MM.1S (cell line): ENCODE results near the gene CYP2E1.
"Not testable (repeated sequence)": the region's sequence is repeated elsewhere in the genome, so short reads cannot be mapped to it uniquely, and the experiment has no call there.

ENCODE experiments used
- DNase-seq: peaks from one replicate; pipeline ENCODE4 v3.0.0-alpha.2; 2015
- H2AFZ ChIP-seq: fragments of 300-600 bp; sonication (generic); 2 replicates; pipeline ENCODE4 v1.6.0; 2016; ENCODE audit warnings: antibody characterized with exemption, low read length
- H3F3A ChIP-seq: fragments of 300-600 bp; sonication (generic); 2 replicates; pipeline ENCODE4 v1.6.1; 2016; ENCODE audit warnings: mild to moderate bottlenecking, antibody characterized with exemption, low read length, moderate library complexity, mixed read lengths; ENCODE audit not compliant: insufficient read depth
- H3K27ac ChIP-seq: fragments of 300-600 bp; sonication (generic); 2 replicates; pipeline ENCODE4 v1.5.1; 2016; ENCODE audit warnings: mild to moderate bottlenecking, low read length
- H3K27me3 ChIP-seq: fragments of 300-600 bp; sonication (generic); replicated peaks from 2 replicates; pipeline ENCODE4 v1.6.0; 2016; ENCODE audit warnings: low read length; ENCODE audit not compliant: insufficient read depth
- H3K36me3 ChIP-seq: fragments of 300-600 bp; sonication (generic); replicated peaks from 2 replicates; pipeline ENCODE4 v1.6.1; 2016; ENCODE audit warnings: mild to moderate bottlenecking, low read length, mixed read lengths; ENCODE audit not compliant: insufficient read depth
- H3K4me1 ChIP-seq: fragments of 300-600 bp; sonication (generic); 2 replicates; pipeline ENCODE4 v1.6.1; 2016; ENCODE audit warnings: low read length, mixed read lengths
- H3K4me2 ChIP-seq: fragments of 300-600 bp; sonication (generic); 2 replicates; pipeline ENCODE4 v1.6.0; 2016; ENCODE audit warnings: low read depth, low read length
- H3K4me3 ChIP-seq: fragments of 300-600 bp; sonication (generic); 2 replicates; pipeline ENCODE4 v1.5.1; 2016; ENCODE audit warnings: low read length, mixed read lengths
- H3K79me2 ChIP-seq: fragments of 300-600 bp; sonication (generic); 2 replicates; pipeline ENCODE4 v1.6.1; 2016; ENCODE audit warnings: mixed run types, low read length, mixed read lengths
- H3K9ac ChIP-seq: fragments of 300-600 bp; sonication (generic); 2 replicates; pipeline ENCODE4 v1.6.1; 2016; ENCODE audit warnings: low read length, mixed read lengths
- H3K9me2 ChIP-seq: fragments of 300-600 bp; sonication (generic); replicated peaks from 2 replicates; pipeline ENCODE4 v1.6.1; 2016; ENCODE audit warnings: mild to moderate bottlenecking, low read length, mixed read lengths; ENCODE audit not compliant: insufficient read depth
- H3K9me3 ChIP-seq: fragments of 300-600 bp; sonication (generic); replicated peaks from 2 replicates; pipeline ENCODE4 v1.6.1; 2016; ENCODE audit warnings: mild to moderate bottlenecking, low read length, mixed read lengths; ENCODE audit not compliant: insufficient read depth
- H4K20me1 ChIP-seq: fragments of 300-600 bp; sonication (generic); 2 replicates; pipeline ENCODE4 v1.6.1; 2016; ENCODE audit warnings: mild to moderate bottlenecking, low read length, moderate library complexity, mixed read lengths; ENCODE audit not compliant: insufficient read depth
- CTCF ChIP-seq: fragments of 300-600 bp; sonication (generic); IDR thresholded peaks from 2 replicates; pipeline ENCODE4 v1.5.1; 2016; ENCODE audit warnings: antibody characterized with exemption, low read length, mixed read lengths
- EZH2 ChIP-seq: fragments of 300-600 bp; sonication (generic); optimal IDR thresholded peaks from 2 replicates; pipeline ENCODE3; 2017; ENCODE audit warnings: low read depth, mild to moderate bottlenecking, antibody characterized with exemption, low read length, mixed read lengths
- EZH2phosphoT487 ChIP-seq: fragments of 300-600 bp; sonication (generic); IDR thresholded peaks from 2 replicates; pipeline ENCODE4 v1.6.1; 2018; ENCODE audit warnings: antibody characterized with exemption, low read length

The CYP2E1 gene

GRCh38 chr10:133489816-133490588, 37.2 kb upstream of the CYP2E1 start:
- Histone ChIP-seq H4K20me1 (no peaks in the 10 kb centered on the region), H2AFZ (no peak overlapping the region), H3K27me3 (peaks cover 14% of the 10 kb centered on the region), H3K27ac (peak overlapping the region; percentile 49; the same call in 1 of the 2 replicates), H3K9me2 (no peaks in the 10 kb centered on the region), H3K4me2 (0 out of 2 replicates have a peak overlapping the region, but pooled peaks have one; percentile 10), H3K79me2 (no peaks in the 10 kb centered on the region), H3K4me3 (no peak overlapping the region), H3K36me3 (no peaks in the 10 kb centered on the region), H3K9me3 (no peaks in the 10 kb centered on the region; the same call in 1 of the 2 replicates), H3K4me1 (peaks cover 10% of the 10 kb centered on the region), H3K9ac (no peak overlapping the region), H3F3A (no peaks in the 10 kb centered on the region)
- TF ChIP-seq CTCF (no peak), EZH2phosphoT487 (no peak), EZH2 (no peak)
- DNase-seq: peak; percentile 65

DNA sequence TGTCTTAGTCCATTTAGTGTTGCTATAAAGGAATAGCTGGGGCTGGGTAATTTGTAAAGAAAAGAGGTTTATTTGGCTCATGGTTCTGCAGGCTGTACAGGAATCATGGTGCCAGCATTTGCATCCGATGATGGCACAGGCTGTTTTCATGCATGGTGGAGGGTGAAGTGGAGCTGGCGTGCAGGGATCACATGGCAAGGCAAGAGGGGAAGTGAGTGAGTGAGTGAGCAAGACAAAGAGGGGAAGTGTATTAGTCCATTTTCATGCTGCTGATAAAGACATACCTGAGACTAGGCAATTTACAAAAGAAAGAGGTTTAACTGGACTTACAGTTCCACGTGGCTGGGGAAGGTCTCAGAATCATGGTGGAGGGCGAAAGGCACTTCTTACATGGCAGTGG, 33.6 kb upstream of the CYP2E1 start:
- not testable (repeated sequence) for H3K4me3 ChIP-seq, H3K4me2 ChIP-seq, DNase-seq, H3K27ac ChIP-seq, H3K9me2 ChIP-seq, H3K79me2 ChIP-seq, H2AFZ ChIP-seq, H4K20me1 ChIP-seq, H3K27me3 ChIP-seq, H3K9me3 ChIP-seq, H3F3A ChIP-seq, H3K9ac ChIP-seq, H3K36me3 ChIP-seq
- peaks cover 10% of the 10 kb centered on the region for H3K4me1 ChIP-seq

GRCh38 chr10:133497363-133497762, 29.8 kb upstream of the CYP2E1 start:
- not testable (repeated sequence) for H3K27ac ChIP-seq, H3K27me3 ChIP-seq, H2AFZ ChIP-seq, H3K9me3 ChIP-seq, H3K9ac ChIP-seq, H3K36me3 ChIP-seq, DNase-seq, H3K4me1 ChIP-seq, H3K79me2 ChIP-seq, H3K4me3 ChIP-seq, H4K20me1 ChIP-seq, H3F3A ChIP-seq, H3K4me2 ChIP-seq, H3K9me2 ChIP-seq
- TF ChIP-seq CTCF: peak; percentile 27

GRCh38 chr10:133499176-133499575, 28.0 kb upstream of the CYP2E1 start:
- H3K4me3 ChIP-seq, H3K36me3 ChIP-seq, H3K9me3 ChIP-seq, H3K4me2 ChIP-seq, H3K27ac ChIP-seq, H3K79me2 ChIP-seq, H4K20me1 ChIP-seq, H3K4me1 ChIP-seq, H3K9ac ChIP-seq, DNase-seq, H3K9me2 ChIP-seq, H3K27me3 ChIP-seq, H3F3A ChIP-seq, H2AFZ ChIP-seq: not testable (repeated sequence)

DNA sequence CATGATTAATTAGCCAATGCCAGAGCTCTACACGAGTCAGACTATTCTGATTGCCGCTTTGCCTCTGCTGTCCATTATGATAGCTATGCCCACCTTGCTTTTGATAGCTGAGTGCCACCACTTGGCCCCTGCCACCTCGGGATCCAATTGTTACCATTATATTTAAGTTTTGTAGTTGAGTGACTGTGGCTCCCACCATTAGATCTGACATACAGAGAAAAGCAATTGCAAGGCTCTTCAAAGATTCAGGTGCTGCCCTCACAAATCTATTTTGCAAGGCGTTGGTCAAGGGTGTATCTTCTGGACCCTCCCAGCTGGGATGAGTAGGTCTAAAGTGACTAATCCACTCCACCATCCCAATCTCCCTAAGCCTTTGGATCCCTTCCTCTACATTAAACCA, 26.3 kb upstream of the CYP2E1 start:
- not testable (repeated sequence) for H3K27ac ChIP-seq, H3K4me3 ChIP-seq, H3K79me2 ChIP-seq, H3K9me3 ChIP-seq, H3K27me3 ChIP-seq, H2AFZ ChIP-seq, H3K4me1 ChIP-seq, H3K36me3 ChIP-seq, H3K9ac ChIP-seq, DNase-seq, H3K4me2 ChIP-seq, H3K9me2 ChIP-seq, H4K20me1 ChIP-seq, H3F3A ChIP-seq
